HCT116 (cell line): ENCODE data around the gene HEXB. TPM values are rescaled to one million over a fixed set of nuclear protein-coding genes. Genes with fewer than 3 reads are reported as not detected.

ENCODE experiments used
- ATAC-seq: fragments of 200-7000 bp; cut with Tn5 transposase; 2 replicates; pipeline ENCODE4 v1.9.1; 2020; ENCODE audit warnings: mild to moderate bottlenecking, moderate library complexity
- BruUV-seq: library from RNA; stranded (reverse); fragments of 400-500 nt; replicated peaks from 2 replicates; lab custom pipeline; 2021; lab: Mats Ljungman, UMichigan
- CTCF ChIA-PET: fragments of 300-600 bp; sonication (Branson Sonifier 250); formaldehyde crosslinking; loops from one replicate; lab custom pipeline; 2021; ENCODE audit warnings: antibody characterized with exemption; lab: Charles Lee
- POLR2A ChIA-PET: fragments of 300-600, 350-600 bp; sonication (Branson Sonifier 250); formaldehyde crosslinking; loops from one replicate; lab custom pipeline; 2021; ENCODE audit warnings: antibody characterized with exemption; lab: Charles Lee
- RAD21 ChIA-PET, 2 experiments: fragments of 300-600 bp; sonication (Branson Sonifier 250); formaldehyde crosslinking; loops; one replicate each; lab custom pipeline; 2023; ENCODE audit warnings: low total read pairs in 2 of 2; ENCODE audit not compliant: uncharacterized antibody in 2 of 2, unreplicated experiment in 2 of 2, low non-redundant PET in 1 of 2; lab: Charles Lee
- DNase-seq: peaks from one replicate; pipeline ENCODE4 v3.0.0-alpha.2; 2010; ENCODE audit warnings: low read depth, low spot score
- H2AFZ ChIP-seq: fragments of 200-600 bp; shearing (Covaris generic), sonication (generic); 2 replicates; pipeline ENCODE4 v1.6.1; 2017; ENCODE audit warnings: low read depth, mixed run types, mixed read lengths, antibody characterized with exemption, low read length; ENCODE audit not compliant: poor library complexity, severe bottlenecking
- H3K27ac ChIP-seq: 2 replicates; pipeline ENCODE4 v1.5.1; 2012; ENCODE audit warnings: low read depth, low read length
- H3K27me3 ChIP-seq: fragments of 200-600 bp; sonication (generic); 2 replicates; pipeline ENCODE4 v1.6.1; 2016; ENCODE audit warnings: mixed run types, low read length, mixed read lengths; ENCODE audit not compliant: insufficient read depth
- H3K36me3 ChIP-seq, 2 experiments: fragments of 200-500 bp in 1 of 2; fragments of 200-600 bp in 1 of 2; sonication (Bioruptor generic) in 1 of 2; sonication (generic) in 1 of 2; 2 replicates each; pipeline versions ENCODE4 v1.5.1 to v1.6.1; 2014 to 2016; ENCODE audit warnings: low read length in 2 of 2, inconsistent platforms in 1 of 2, mixed read lengths in 1 of 2, mixed run types in 1 of 2; ENCODE audit not compliant: insufficient read depth in 2 of 2, control insufficient read depth in 1 of 2
- H3K4me1 ChIP-seq, 2 experiments: fragments of 200-600 bp in 1 of 2; sonication (generic) in 1 of 2; 2 replicates each; pipeline versions ENCODE4 v1.5.1 to v1.6.1; 2012 to 2017; ENCODE audit warnings: low read length in 2 of 2, inconsistent platforms in 1 of 2, mild to moderate bottlenecking in 1 of 2, mixed read lengths in 1 of 2, mixed run types in 1 of 2, moderate library complexity in 1 of 2; ENCODE audit not compliant: insufficient read depth in 2 of 2, control insufficient read depth in 1 of 2
- H3K4me2 ChIP-seq: fragments of 200-600 bp; sonication (generic); 2 replicates; pipeline ENCODE4 v1.6.1; 2017; ENCODE audit warnings: mixed run types, low read length, mixed read lengths
- H3K4me3 ChIP-seq, 2 experiments: fragments of 200-600 bp in 1 of 2; sonication (generic) in 1 of 2; replicated peaks in 1 of 2; 2 replicates each; pipeline ENCODE4 v1.5.1; 2011 to 2016; ENCODE audit warnings: low read length in 2 of 2, control low read depth in 1 of 2, low read depth in 1 of 2, mild to moderate bottlenecking in 1 of 2, mixed read lengths in 1 of 2, mixed run types in 1 of 2
- H3K79me2 ChIP-seq: fragments of 200-600 bp; sonication (generic); 2 replicates; pipeline ENCODE4 v1.6.1; 2017; ENCODE audit warnings: mild to moderate bottlenecking, mixed run types, low read length, moderate library complexity, mixed read lengths; ENCODE audit not compliant: insufficient read depth
- H3K9ac ChIP-seq: fragments of 200-600 bp; sonication (generic); 2 replicates; pipeline ENCODE4 v1.6.1; 2016; ENCODE audit warnings: low read length, mixed read lengths
- H3K9me2 ChIP-seq: fragments of 200-600 bp; sonication (generic), shearing (Covaris generic); 2 replicates; pipeline ENCODE4 v1.6.1; 2017; ENCODE audit warnings: mixed run types, mild to moderate bottlenecking, moderate library complexity; ENCODE audit not compliant: insufficient read depth
- H3K9me3 ChIP-seq, 2 experiments: fragments of 200-500 bp in 1 of 2; fragments of 200-600 bp in 1 of 2; sonication (Bioruptor generic) in 1 of 2; sonication (generic) in 1 of 2; 2 replicates each; pipeline ENCODE4 v1.6.1; 2014 to 2017; ENCODE audit warnings: low read length in 2 of 2, mixed read lengths in 2 of 2, inconsistent platforms in 1 of 2, low read depth in 1 of 2, mild to moderate bottlenecking in 1 of 2, mixed run types in 1 of 2, moderate library complexity in 1 of 2; ENCODE audit not compliant: control insufficient read depth in 1 of 2, insufficient read depth in 1 of 2
- H4K20me1 ChIP-seq: fragments of 200-600 bp; sonication (generic), shearing (Covaris generic); 2 replicates; pipeline ENCODE4 v1.6.1; 2017; ENCODE audit warnings: mixed run types, mild to moderate bottlenecking, moderate library complexity; ENCODE audit not compliant: insufficient read depth
- ELF1 ChIP-seq: IDR thresholded peaks from 2 replicates; pipeline ENCODE4 v1.6.1; 2012; ENCODE audit warnings: low read depth, borderline replicate concordance
- FOSL1 ChIP-seq: IDR thresholded peaks from 2 replicates; pipeline ENCODE4 v1.6.1; 2012; ENCODE audit warnings: low read depth
- RAD21 ChIP-seq: IDR thresholded peaks from 2 replicates; pipeline ENCODE4 v1.6.1; 2012; ENCODE audit warnings: low read depth, mild to moderate bottlenecking
- SIN3A ChIP-seq: IDR thresholded peaks from 2 replicates; pipeline ENCODE4 v1.6.1; 2012; ENCODE audit warnings: low read depth
- SP1 ChIP-seq: IDR thresholded peaks from 2 replicates; pipeline ENCODE4 v1.6.1; 2012; ENCODE audit warnings: low read depth
- SRF ChIP-seq: IDR thresholded peaks from 2 replicates; pipeline ENCODE4 v1.6.1; 2012; ENCODE audit warnings: low read depth
- TCF7L2 ChIP-seq: IDR thresholded peaks from 2 replicates; pipeline ENCODE4 v1.7.0; 2011; ENCODE audit warnings: borderline replicate concordance, inconsistent platforms; ENCODE audit not compliant: insufficient read depth, insufficient read length; ENCODE audit errors: extremely low read depth
- ZNF274 ChIP-seq: fragments of 200-500 bp; sonication (Bioruptor generic); IDR thresholded peaks from 2 replicates; pipeline ENCODE4 v1.6.1; 2014; ENCODE audit warnings: mild to moderate bottlenecking, low read depth, low read length, inconsistent platforms
- intact Hi-C: fragments of 100-400 bp; cut with micrococcal nuclease; formaldehyde crosslinking; loops from 2 replicates; pipeline ENCODE4 v1.10.0; 2022
- total RNA-seq: library from RNA; stranded (reverse); gene quantifications from one replicate; pipeline ENCODE4 v1.2.1, GENCODE V29; 2021; ENCODE audit not compliant: unreplicated experiment
- TF ChIP-seq, protein P1 (sequence below): IDR thresholded peaks from 2 replicates; pipeline ENCODE4 v1.6.1; 2011; ENCODE audit warnings: mild to moderate bottlenecking, low read length, moderate library complexity; ENCODE audit not compliant: insufficient replicate concordance; ENCODE audit errors: extremely low read depth
- TF ChIP-seq, protein P2 (sequence below), 3 experiments: fragments of 200-600 bp in 1 of 3; sonication (generic) in 1 of 3; IDR thresholded peaks in 2 of 3; conservative IDR thresholded peaks in 1 of 3; 2 replicates each; pipeline ENCODE4 v1.5.1; 2012 to 2017; ENCODE audit warnings: low read depth in 2 of 3, low read length in 2 of 3, antibody characterized with exemption in 1 of 3, borderline replicate concordance in 1 of 3, control low read depth in 1 of 3, mild to moderate bottlenecking in 1 of 3, mixed read lengths in 1 of 3, mixed run types in 1 of 3, moderate library complexity in 1 of 3; ENCODE audit not compliant: insufficient read depth in 1 of 3

HEXB gene
- total RNA-seq, 1 experiment from 2014 or later: 123 TPM

DNA sequence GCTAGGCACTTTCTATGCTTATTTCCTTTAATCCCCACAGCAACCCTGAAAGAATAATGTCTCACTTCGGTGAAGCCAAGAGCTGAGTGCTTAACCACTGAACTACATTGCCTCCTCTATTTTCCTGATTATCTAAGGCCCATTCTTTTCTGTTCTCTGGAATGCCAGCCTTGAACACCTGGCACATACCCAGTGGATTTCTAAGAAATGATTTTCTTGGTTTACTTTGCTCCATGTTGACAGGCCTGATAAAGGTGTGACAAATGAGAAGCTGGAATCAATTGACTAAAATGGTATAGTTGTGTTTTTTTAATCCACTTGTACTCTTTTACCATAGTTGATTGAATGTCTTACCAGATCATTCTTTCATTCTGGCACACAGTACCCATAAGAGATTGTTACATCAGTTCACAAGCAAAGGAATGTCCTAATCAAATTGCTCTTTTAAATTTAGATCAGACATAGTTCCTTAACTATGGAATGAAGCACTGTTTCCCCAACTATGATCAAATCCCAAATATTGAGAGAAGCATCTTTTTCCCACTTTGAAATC, 35.5 kb upstream of the HEXB start:
- Histone ChIP-seq H3K27ac (no peak overlapping the region), H3K4me1 (peaks cover 12 to 13% of the 10 kb centered on the region in 2 experiments; a peak in 3 of 4 replicates), H3K4me3 (no peak overlapping the region), H2AFZ (peak overlapping the region; percentile 96), H3K9ac (no peak overlapping the region), H3K4me2 (peak overlapping the region; percentile 57), H3K36me3 (no peaks in the 10 kb centered on the region), H3K9me2 (no peaks in the 10 kb centered on the region), H3K9me3 (no peaks in the 10 kb centered on the region), H3K79me2 (no peaks in the 10 kb centered on the region), H4K20me1 (no peaks in the 10 kb centered on the region), H3K27me3 (no peaks in the 10 kb centered on the region)
- DNase-seq (no peak), ATAC-seq (no peak)
- CTCF ChIA-PET: interaction anchor here (1.0 to 2.0 kb wide), 5 partner anchors 9 to 1058 kb away, joined by 3 to 18 read pairs (median 4); partner anchors contain the start of gene ENC1
- POLR2A ChIA-PET: no interaction called here
- intact Hi-C loops: loop anchor here (2.0 to 10.0 kb wide), 5 partner anchors 592 to 1059 kb away; no protein-coding TSS in a partner anchor
- RAD21 ChIA-PET: interaction anchor here (0.5 to 1.0 kb wide), 5 partner anchors 20 to 747 kb away, joined by 3 to 4 read pairs (median 3); no protein-coding TSS in a partner anchor
- BruUV-seq: no TSS peak
- TF ChIP-seq, protein P1, sequence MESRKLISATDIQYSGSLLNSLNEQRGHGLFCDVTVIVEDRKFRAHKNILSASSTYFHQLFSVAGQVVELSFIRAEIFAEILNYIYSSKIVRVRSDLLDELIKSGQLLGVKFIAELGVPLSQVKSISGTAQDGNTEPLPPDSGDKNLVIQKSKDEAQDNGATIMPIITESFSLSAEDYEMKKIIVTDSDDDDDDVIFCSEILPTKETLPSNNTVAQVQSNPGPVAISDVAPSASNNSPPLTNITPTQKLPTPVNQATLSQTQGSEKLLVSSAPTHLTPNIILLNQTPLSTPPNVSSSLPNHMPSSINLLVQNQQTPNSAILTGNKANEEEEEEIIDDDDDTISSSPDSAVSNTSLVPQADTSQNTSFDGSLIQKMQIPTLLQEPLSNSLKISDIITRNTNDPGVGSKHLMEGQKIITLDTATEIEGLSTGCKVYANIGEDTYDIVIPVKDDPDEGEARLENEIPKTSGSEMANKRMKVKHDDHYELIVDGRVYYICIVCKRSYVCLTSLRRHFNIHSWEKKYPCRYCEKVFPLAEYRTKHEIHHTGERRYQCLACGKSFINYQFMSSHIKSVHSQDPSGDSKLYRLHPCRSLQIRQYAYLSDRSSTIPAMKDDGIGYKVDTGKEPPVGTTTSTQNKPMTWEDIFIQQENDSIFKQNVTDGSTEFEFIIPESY: no peak
- TF ChIP-seq ELF1 (no peak), SRF (no peak), RAD21 (no peak), FOSL1 (no peak), ZNF274 (no peak), SIN3A (no peak), SP1 (no peak), TCF7L2 (no peak)
- TF ChIP-seq, protein P2, sequence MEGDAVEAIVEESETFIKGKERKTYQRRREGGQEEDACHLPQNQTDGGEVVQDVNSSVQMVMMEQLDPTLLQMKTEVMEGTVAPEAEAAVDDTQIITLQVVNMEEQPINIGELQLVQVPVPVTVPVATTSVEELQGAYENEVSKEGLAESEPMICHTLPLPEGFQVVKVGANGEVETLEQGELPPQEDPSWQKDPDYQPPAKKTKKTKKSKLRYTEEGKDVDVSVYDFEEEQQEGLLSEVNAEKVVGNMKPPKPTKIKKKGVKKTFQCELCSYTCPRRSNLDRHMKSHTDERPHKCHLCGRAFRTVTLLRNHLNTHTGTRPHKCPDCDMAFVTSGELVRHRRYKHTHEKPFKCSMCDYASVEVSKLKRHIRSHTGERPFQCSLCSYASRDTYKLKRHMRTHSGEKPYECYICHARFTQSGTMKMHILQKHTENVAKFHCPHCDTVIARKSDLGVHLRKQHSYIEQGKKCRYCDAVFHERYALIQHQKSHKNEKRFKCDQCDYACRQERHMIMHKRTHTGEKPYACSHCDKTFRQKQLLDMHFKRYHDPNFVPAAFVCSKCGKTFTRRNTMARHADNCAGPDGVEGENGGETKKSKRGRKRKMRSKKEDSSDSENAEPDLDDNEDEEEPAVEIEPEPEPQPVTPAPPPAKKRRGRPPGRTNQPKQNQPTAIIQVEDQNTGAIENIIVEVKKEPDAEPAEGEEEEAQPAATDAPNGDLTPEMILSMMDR (IDR thresholded peaks at IDR 0.05 in 2 of 3, conservative IDR thresholded peaks at IDR 0.05 in 1 of 3; ENCODE audit: borderline replicate concordance in 1 of 3, insufficient read depth in 1 of 3, low read depth in 2 of 3, low read length in 2 of 3): no peak
